Esophagus muscularis mucosa (tissue), 4 donors: ENCODE results near the gene PRCP. TPM values are rescaled to one million over a fixed set of nuclear protein-coding genes. Genes with fewer than 3 reads are reported as not detected.

ENCODE experiments used
- DNase-seq: peaks from one replicate; pipeline ENCODE4 v3.0.0-alpha.2; 2017; ENCODE audit errors: extremely low spot score
- H3K27ac ChIP-seq, 4 donors: fragments of 200-600 bp; sonication (generic); replicated peaks in 1 of 4; 1 replicate in 3 of 4; 2 replicates in 1 of 4; pipeline ENCODE4 v1.5.1; 2016 to 2019; ENCODE audit warnings: mild to moderate bottlenecking in 1 of 4
- H3K27me3 ChIP-seq, 4 donors: fragments of 200-600 bp; sonication (generic); one replicate each; pipeline versions ENCODE4 v1.5.1 to v1.6.0; 2016 to 2019
- H3K36me3 ChIP-seq, 4 donors: fragments of 200-600 bp; sonication (generic); one replicate each; pipeline ENCODE4 v1.5.1; 2016 to 2019
- H3K4me1 ChIP-seq, 4 donors: fragments of 200-600 bp; sonication (generic); one replicate each; pipeline ENCODE4 v1.5.1; 2016 to 2019
- H3K4me3 ChIP-seq, 4 donors: fragments of 200-600 bp; sonication (generic); 1 replicate in 2 of 4; 2 replicates in 2 of 4; pipeline ENCODE4 v1.5.1; 2016 to 2019; ENCODE audit warnings: mild to moderate bottlenecking in 4 of 4, moderate library complexity in 1 of 4
- H3K9me3 ChIP-seq, 4 donors: fragments of 200-600 bp; sonication (generic); 1 replicate in 3 of 4; 2 replicates in 1 of 4; pipeline ENCODE4 v1.5.1; 2016 to 2019
- CTCF ChIP-seq, 3 experiments: fragments of 200-600 bp in 2 of 3; fragments of 450-650 bp in 1 of 3; sonication (generic) in 2 of 3; IDR thresholded peaks; one replicate each; pipeline ENCODE4 v1.5.1; 2017 to 2019; ENCODE audit warnings: antibody characterized with exemption in 3 of 3, mild to moderate bottlenecking in 2 of 3, moderate library complexity in 1 of 3
- EP300 ChIP-seq: sonication (generic); formaldehyde crosslinking; IDR thresholded peaks from one replicate; pipeline ENCODE4 v1.6.1; 2017; ENCODE audit warnings: antibody characterized with exemption
- POLR2A ChIP-seq: fragments of 450-650 bp; IDR thresholded peaks from one replicate; pipeline ENCODE4 v1.6.1; 2017; ENCODE audit warnings: antibody characterized with exemption, moderate library complexity, mild to moderate bottlenecking, low read depth
- POLR2AphosphoS5 ChIP-seq, 2 donors: sonication (generic); formaldehyde crosslinking; IDR thresholded peaks; one replicate each; pipeline ENCODE4 v1.6.1; 2017; ENCODE audit warnings: antibody characterized with exemption in 2 of 2
- WGBS: methylation state at CpG from one replicate; pipeline ENCODE4 v1.1.5; 2018; 5-methylcytosine and 5-hydroxymethylcytosine counted together
- intact Hi-C: fragments of 100-400 bp; cut with DNase I; formaldehyde crosslinking; loops from one replicate; pipeline ENCODE4 v1.15.1; 2023
- total RNA-seq, 4 donors: library from RNA; depleted of rRNA; stranded (reverse); fragments of >200 nt; gene quantifications; one replicate each; pipeline versions ENCODE4 v1.1.0 to v1.2.1, GENCODE V29; 2016

PRCP gene
- total RNA-seq, 4 donors from 2014 or later: 29.1 to 46.2 (median 35.0) TPM

GRCh38 chr11:82930734-82931133 lies 30.5 kb upstream of the PRCP start:
- Histone ChIP-seq H3K36me3 (no peaks in the 10 kb centered on the region), H3K9me3 (no peaks in the 10 kb centered on the region), H3K4me3 (no peak overlapping the region), H3K27me3 (no peaks in the 10 kb centered on the region), H3K27ac (no peak overlapping the region), H3K4me1 (no peaks in the 10 kb centered on the region)
- intact Hi-C loops: no loop called here
- WGBS: 85% methylated on average over 2 of the region's 2 CpGs
- TF ChIP-seq POLR2AphosphoS5 (IDR thresholded peaks at IDR 0.05) (no peak), POLR2A (no peak), CTCF (IDR thresholded peaks at IDR 0.05) (no peak), EP300 (no peak)
- no peak for DNase-seq

GRCh38 chr11:82930229-82930628 lies 30.0 kb upstream of the PRCP start:
- 93% methylated on average over 3 of the region's 3 CpGs for WGBS
- Histone ChIP-seq H3K4me1 (no peaks in the 10 kb centered on the region), H3K9me3 (no peaks in the 10 kb centered on the region), H3K27ac (no peak overlapping the region), H3K4me3 (no peak overlapping the region), H3K36me3 (no peaks in the 10 kb centered on the region), H3K27me3 (no peaks in the 10 kb centered on the region)
- intact Hi-C loops: no loop called here
- TF ChIP-seq EP300 (no peak), CTCF (IDR thresholded peaks at IDR 0.05) (no peak), POLR2A (no peak), POLR2AphosphoS5 (IDR thresholded peaks at IDR 0.05) (no peak)
- no peak for DNase-seq

- intact Hi-C loops: loop anchor here (5.0 kb wide), 1 partner anchor 143 kb away; the partner anchor contains the start of gene RAB30
- WGBS: 98% methylated on average over 10 of the region's 10 CpGs
Measured at GRCh38 chr11:82929121-82929520, 28.9 kb upstream of the PRCP start.

GRCh38 chr11:82927264-82927880 lies 27.1 kb upstream of the PRCP start:
- Histone ChIP-seq H3K4me3 (no peak overlapping the region), H3K27me3 (no peaks in the 10 kb centered on the region), H3K9me3 (no peaks in the 10 kb centered on the region), H3K27ac (no peak overlapping the region), H3K36me3 (no peaks in the 10 kb centered on the region), H3K4me1 (no peaks in the 10 kb centered on the region)
- no peak for DNase-seq
- TF ChIP-seq POLR2AphosphoS5 (IDR thresholded peaks at IDR 0.05) (no peak), EP300 (no peak), POLR2A (no peak), CTCF (IDR thresholded peaks at IDR 0.05) (peak; percentile 64 to 82 (median 77))
- intact Hi-C loops: loop anchor here (5.0 kb wide), 1 partner anchor 145 kb away; the partner anchor contains the start of gene RAB30

More at GRCh38 chr11:82929121-82929520, 28.9 kb upstream of the PRCP start:
- Histone ChIP-seq H3K27me3 (no peaks in the 10 kb centered on the region), H3K4me1 (no peaks in the 10 kb centered on the region), H3K9me3 (no peaks in the 10 kb centered on the region), H3K36me3 (no peaks in the 10 kb centered on the region), H3K4me3 (no peak overlapping the region), H3K27ac (no peak overlapping the region)
- no peak for TF ChIP-seq POLR2AphosphoS5 (IDR thresholded peaks at IDR 0.05)
- TF ChIP-seq EP300: no peak
- no peak for TF ChIP-seq CTCF (IDR thresholded peaks at IDR 0.05)
- TF ChIP-seq POLR2A: no peak
- DNase-seq: no peak
